Esophagus muscularis mucosa (tissue), 4 donors: ENCODE results near the gene BICRAL. TPM values are rescaled to one million over a fixed set of nuclear protein-coding genes. Genes with fewer than 3 reads are reported as not detected.

Experiments
- DNase-seq: peaks from one replicate; pipeline ENCODE4 v3.0.0-alpha.2; 2017; ENCODE audit errors: extremely low spot score
- H3K27ac ChIP-seq, 4 donors: fragments of 200-600 bp; sonication (generic); replicated peaks in 1 of 4; 1 replicate in 3 of 4; 2 replicates in 1 of 4; pipeline ENCODE4 v1.5.1; 2016 to 2019; ENCODE audit warnings: mild to moderate bottlenecking in 1 of 4
- H3K27me3 ChIP-seq, 4 donors: fragments of 200-600 bp; sonication (generic); one replicate each; pipeline versions ENCODE4 v1.5.1 to v1.6.0; 2016 to 2019
- H3K36me3 ChIP-seq, 4 donors: fragments of 200-600 bp; sonication (generic); one replicate each; pipeline ENCODE4 v1.5.1; 2016 to 2019
- H3K4me1 ChIP-seq, 4 donors: fragments of 200-600 bp; sonication (generic); one replicate each; pipeline ENCODE4 v1.5.1; 2016 to 2019
- H3K4me3 ChIP-seq, 4 donors: fragments of 200-600 bp; sonication (generic); 1 replicate in 2 of 4; 2 replicates in 2 of 4; pipeline ENCODE4 v1.5.1; 2016 to 2019; ENCODE audit warnings: mild to moderate bottlenecking in 4 of 4, moderate library complexity in 1 of 4
- H3K9me3 ChIP-seq, 4 donors: fragments of 200-600 bp; sonication (generic); 1 replicate in 3 of 4; 2 replicates in 1 of 4; pipeline ENCODE4 v1.5.1; 2016 to 2019
- EP300 ChIP-seq: sonication (generic); formaldehyde crosslinking; IDR thresholded peaks from one replicate; pipeline ENCODE4 v1.6.1; 2017; ENCODE audit warnings: antibody characterized with exemption
- POLR2A ChIP-seq: fragments of 450-650 bp; IDR thresholded peaks from one replicate; pipeline ENCODE4 v1.6.1; 2017; ENCODE audit warnings: antibody characterized with exemption, moderate library complexity, mild to moderate bottlenecking, low read depth
- POLR2AphosphoS5 ChIP-seq, 2 donors: sonication (generic); formaldehyde crosslinking; IDR thresholded peaks; one replicate each; pipeline ENCODE4 v1.6.1; 2017; ENCODE audit warnings: antibody characterized with exemption in 2 of 2
- WGBS: methylation state at CpG from one replicate; pipeline ENCODE4 v1.1.5; 2018; 5-methylcytosine and 5-hydroxymethylcytosine counted together
- intact Hi-C: fragments of 100-400 bp; cut with DNase I; formaldehyde crosslinking; loops from one replicate; pipeline ENCODE4 v1.15.1; 2023
- total RNA-seq, 4 donors: library from RNA; depleted of rRNA; stranded (reverse); fragments of >200 nt; gene quantifications; one replicate each; pipeline versions ENCODE4 v1.1.0 to v1.2.1, GENCODE V29; 2016
- TF ChIP-seq, protein P1 (sequence below), 3 experiments: fragments of 200-600 bp in 2 of 3; fragments of 450-650 bp in 1 of 3; sonication (generic) in 2 of 3; IDR thresholded peaks; one replicate each; pipeline ENCODE4 v1.5.1; 2017 to 2019; ENCODE audit warnings: antibody characterized with exemption in 3 of 3, mild to moderate bottlenecking in 2 of 3, moderate library complexity in 1 of 3

The BICRAL gene
- total RNA-seq, 4 donors from 2014 or later: 18.2 to 27.9 (median 23.4) TPM

DNA sequence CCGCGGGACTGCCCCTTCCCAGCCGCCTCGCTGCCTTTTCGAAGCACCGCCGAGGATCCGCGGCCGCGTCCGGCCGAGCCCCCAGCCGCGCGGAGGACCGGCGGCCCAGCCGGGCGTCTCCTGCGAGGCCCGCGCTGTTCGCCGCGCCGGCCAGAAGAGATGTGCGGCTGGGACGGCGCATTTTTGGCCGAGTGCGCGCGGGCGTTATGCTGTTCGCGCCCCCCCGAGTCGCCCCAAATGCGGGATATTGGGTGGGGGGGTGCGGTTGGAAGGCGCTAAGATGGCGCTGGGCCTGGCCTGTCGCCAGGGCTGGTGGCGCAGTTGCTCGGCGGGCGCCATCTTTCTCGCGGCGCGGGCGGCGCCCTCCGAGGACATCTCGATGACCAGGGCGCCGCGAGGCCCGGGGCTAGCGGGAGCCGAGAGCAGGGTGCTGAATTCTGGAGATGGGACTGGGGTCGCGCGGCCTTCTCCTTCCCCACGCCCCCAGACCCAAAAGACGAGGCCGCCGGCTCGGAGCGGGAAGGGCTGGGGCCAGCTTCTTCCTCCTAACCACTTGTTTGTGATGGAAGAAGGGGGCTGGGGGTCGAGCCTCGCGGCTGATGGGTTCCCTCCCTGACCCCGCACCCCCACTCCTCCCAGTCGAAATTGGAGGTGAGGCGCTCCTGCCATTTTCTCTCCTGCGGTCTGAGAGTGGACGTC, 1.5 kb downstream of the BICRAL start:
- Histone ChIP-seq H3K27me3 (no peaks in the 10 kb centered on the region), H3K4me3 (peak overlapping the region; percentile 92 to 98 (median 94)), H3K9me3 (no peaks in the 10 kb centered on the region), H3K36me3 (no peaks in the 10 kb centered on the region), H3K27ac (peak overlapping the region; percentile 98 to 100 (median 100)), H3K4me1 (peaks cover 40 to 50% (median 46%) of the 10 kb centered on the region in 4 donors)
- intact Hi-C loops: no loop called here
- TF ChIP-seq, protein P1, sequence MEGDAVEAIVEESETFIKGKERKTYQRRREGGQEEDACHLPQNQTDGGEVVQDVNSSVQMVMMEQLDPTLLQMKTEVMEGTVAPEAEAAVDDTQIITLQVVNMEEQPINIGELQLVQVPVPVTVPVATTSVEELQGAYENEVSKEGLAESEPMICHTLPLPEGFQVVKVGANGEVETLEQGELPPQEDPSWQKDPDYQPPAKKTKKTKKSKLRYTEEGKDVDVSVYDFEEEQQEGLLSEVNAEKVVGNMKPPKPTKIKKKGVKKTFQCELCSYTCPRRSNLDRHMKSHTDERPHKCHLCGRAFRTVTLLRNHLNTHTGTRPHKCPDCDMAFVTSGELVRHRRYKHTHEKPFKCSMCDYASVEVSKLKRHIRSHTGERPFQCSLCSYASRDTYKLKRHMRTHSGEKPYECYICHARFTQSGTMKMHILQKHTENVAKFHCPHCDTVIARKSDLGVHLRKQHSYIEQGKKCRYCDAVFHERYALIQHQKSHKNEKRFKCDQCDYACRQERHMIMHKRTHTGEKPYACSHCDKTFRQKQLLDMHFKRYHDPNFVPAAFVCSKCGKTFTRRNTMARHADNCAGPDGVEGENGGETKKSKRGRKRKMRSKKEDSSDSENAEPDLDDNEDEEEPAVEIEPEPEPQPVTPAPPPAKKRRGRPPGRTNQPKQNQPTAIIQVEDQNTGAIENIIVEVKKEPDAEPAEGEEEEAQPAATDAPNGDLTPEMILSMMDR (IDR thresholded peaks at IDR 0.05): no peak
- TF ChIP-seq POLR2AphosphoS5 (IDR thresholded peaks at IDR 0.05): peak; percentile 58 to 79
- WGBS: 1% methylated on average over 8 of the region's 79 CpGs
- DNase-seq: peak; percentile 94

DNA sequence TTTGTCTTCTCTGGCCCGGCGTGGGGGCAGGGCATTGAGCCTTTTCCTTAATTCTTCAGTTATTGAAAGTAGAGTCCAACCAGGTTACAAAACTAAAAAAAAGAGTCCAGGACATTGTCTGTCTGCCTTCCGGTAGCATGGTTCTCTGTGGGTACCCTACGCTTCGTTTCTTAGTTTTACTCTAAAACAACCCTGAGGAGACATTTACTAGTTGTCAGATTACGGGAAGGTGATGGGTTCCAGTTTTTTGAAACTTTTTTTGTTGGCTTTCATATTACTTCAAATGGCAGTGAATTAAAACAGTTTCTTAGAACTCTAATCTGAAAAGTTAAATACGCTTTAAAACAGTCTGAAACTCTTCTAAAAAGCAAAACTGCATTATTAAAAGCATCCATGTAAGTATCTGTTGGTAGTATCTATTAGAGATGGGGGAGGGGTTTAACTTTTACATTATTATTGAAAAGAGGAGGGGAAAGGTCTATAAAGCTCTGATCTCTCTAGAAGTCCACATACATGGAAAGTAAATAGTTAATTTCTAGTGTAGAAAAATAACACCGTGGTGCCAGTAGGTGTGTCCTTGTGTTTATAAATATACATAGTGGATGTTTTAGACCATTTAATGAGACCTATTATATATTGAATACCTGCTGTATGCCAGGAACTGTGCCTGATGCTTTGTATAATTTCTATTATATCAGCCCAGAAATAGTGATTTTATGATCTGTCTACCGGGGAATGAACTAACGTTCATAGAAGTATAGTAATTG, 2.2 kb downstream of the BICRAL start:
- no peak for TF ChIP-seq POLR2AphosphoS5 (IDR thresholded peaks at IDR 0.05)
- TF ChIP-seq EP300: no peak
- TF ChIP-seq, protein P1 (IDR thresholded peaks at IDR 0.05): no peak
- TF ChIP-seq POLR2A: no peak
- peak overlapping the region; percentile 92 to 98 (median 94) for H3K4me3 ChIP-seq
- no peaks in the 10 kb centered on the region for H3K36me3 ChIP-seq
- H3K27me3 ChIP-seq: no peaks in the 10 kb centered on the region
- H3K4me1 ChIP-seq: peaks cover 48 to 57% (median 53%) of the 10 kb centered on the region in 4 donors
- intact Hi-C loops: no loop called here
- WGBS: 0% methylated on average over 10 of the region's 10 CpGs
- peak; percentile 93 for DNase-seq
- H3K9me3 ChIP-seq: no peaks in the 10 kb centered on the region
- H3K27ac ChIP-seq: peak overlapping the region; percentile 98 to 100 (median 100)

DNA sequence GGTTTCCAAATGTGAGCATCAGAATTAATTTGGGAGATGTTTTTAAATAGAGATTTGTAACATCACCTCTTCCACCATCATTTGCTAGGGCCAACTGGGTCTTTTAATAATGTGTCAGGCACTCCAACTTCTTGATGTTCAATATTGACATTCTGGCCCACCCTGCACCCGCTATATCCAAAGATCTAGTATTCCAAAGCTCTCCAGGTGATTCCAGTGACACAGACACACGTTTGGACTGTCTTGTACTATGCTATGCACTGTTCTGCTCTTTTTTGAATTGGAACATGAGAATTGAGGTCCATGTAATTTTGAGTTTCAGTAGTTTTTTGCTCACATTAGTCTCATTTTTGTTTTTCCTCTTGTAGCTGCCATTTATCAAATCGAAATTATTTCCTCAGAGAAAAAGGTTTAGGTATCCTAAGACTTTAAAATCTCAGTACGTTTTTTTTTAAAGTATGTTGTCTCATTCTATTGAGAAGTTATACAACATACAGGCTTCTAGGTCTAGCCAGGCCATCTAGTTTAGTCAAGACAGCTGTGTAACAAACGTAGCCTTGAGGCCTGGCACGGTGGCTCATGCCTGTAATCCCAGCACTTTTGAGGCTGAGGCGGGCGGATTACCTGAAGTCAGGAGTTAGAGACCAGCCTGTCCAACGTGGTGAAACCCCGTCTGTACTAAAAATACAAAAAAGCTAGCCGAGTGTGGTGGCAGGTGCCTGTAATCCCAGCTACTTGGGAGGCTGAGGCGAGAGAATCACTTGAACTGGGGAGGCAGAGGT, 3.1 kb downstream of the BICRAL start:
- Histone ChIP-seq H3K4me1 (peaks cover 56 to 65% (median 62%) of the 10 kb centered on the region in 4 donors), H3K36me3 (no peaks in the 10 kb centered on the region), H3K27ac (peak overlapping the region; percentile 98 to 100 (median 100)), H3K4me3 (peak overlapping the region; percentile 92 to 98 (median 94)), H3K9me3 (no peaks in the 10 kb centered on the region), H3K27me3 (no peaks in the 10 kb centered on the region)
- intact Hi-C loops: no loop called here
- no peak for TF ChIP-seq POLR2A
- TF ChIP-seq, protein P1 (IDR thresholded peaks at IDR 0.05): no peak
- TF ChIP-seq POLR2AphosphoS5 (IDR thresholded peaks at IDR 0.05): no peak
- no peak for DNase-seq
- 51% methylated on average over 12 of the region's 12 CpGs for WGBS

DNA sequence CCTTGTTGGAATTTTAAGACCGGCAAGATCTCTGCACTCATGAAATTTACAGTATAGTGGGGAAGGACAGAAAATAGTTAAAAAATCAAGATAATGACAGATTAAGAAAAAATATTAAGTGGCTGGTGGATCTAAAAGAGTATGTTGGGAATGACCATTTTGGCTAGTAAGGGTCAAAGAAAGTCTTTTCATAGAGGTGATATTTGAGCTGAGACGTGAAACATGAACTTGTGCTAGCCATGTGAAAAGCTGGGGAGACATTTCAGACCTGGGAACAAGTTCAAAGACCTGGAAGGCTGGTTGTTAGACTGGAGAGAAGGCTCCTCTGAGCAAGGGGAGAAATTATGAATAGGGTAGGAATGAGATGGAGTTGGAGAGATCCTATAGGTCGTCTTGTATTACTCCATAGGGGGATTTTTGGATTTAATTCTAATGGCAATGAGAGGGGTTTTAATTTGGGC, 4.7 kb downstream of the BICRAL start:
- TF ChIP-seq EP300 (no peak), POLR2AphosphoS5 (IDR thresholded peaks at IDR 0.05) (no peak), POLR2A (no peak)
- TF ChIP-seq, protein P1 (IDR thresholded peaks at IDR 0.05): no peak
- Histone ChIP-seq H3K4me3 (peak overlapping the region in 3 of 4 donors; percentile 11 to 95 (median 92)), H3K4me1 (peaks cover 61 to 69% (median 67%) of the 10 kb centered on the region in 4 donors), H3K9me3 (no peaks in the 10 kb centered on the region), H3K27ac (peak overlapping the region; percentile 45 to 100 (median 99)), H3K27me3 (no peaks in the 10 kb centered on the region), H3K36me3 (no peaks in the 10 kb centered on the region)
- DNase-seq: no peak
- intact Hi-C loops: loop anchor here (2.0 kb wide), 1 partner anchor 40 kb away; the partner anchor contains the start of gene TBCC
- 66% methylated on average over 3 of the region's 3 CpGs for WGBS
